Measurements from ENCODE around the gene MAD1L1. TPM values are rescaled to one million over a fixed set of nuclear protein-coding genes. Genes with fewer than 3 reads are reported as not detected.

Gene MAD1L1
- total and polyA plus RNA-seq, 2 donors (not counting 3 experiments of a cell fraction or from before 2014, with no cell fraction given), result 34.1 to 42.3 TPM

DNA sequence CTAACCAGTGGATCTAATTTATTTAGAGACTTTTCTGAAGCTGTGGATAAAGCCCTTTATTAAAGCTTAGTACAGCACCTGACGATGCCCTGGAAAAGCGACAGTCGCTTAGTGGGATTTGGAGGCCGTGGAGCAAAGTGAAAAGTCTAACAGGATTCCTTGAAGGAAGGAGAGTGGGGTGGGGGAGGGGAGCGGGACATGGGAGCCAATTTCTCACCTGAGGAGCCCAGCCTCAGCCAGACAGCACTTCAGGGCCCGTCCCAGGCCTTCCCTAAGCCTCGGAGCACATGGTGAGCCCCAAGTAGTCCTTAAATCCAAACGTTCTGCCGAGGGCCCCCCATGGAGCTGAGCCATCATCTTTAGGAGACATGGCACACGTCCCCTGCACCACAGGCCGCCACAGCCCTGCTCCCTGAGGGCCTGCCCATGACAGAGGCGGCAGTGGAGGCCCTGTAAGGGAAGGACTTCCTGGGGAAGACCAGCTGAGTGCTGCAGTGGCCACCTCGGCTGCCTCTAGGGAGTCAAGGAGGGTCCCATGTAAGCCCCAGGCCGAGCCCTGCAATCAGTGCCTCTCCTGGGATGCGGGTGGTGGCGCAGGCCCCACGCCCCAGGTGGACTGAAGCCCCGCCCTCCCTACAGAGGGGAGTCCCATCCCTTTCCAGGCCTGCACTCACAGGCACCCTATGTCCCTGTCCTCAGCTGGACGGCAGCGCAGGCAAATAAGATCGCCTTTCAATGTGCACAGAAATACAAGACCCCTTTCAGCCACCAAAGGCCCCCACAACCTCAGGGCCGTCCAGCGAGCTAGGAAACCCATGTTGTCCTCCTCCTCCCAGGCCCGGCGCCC is 187.0 kb downstream of the MAD1L1 start:
- intact Hi-C loops (cut with micrococcal nuclease), result no loop called here
- DNase-seq (ENCODE audit: low read depth, low spot score), result no peak
- BruUV-seq (replicated peaks), result no TSS peak

More for the DNA sequence above, 187.0 kb downstream of the MAD1L1 start:
- no peaks in the 10 kb centered on the region for H3K27me3 ChIP-seq (ENCODE audit: control insufficient read depth in 2 of 2, insufficient read depth in 2 of 2, low read length in 2 of 2)
- no peaks in the 10 kb centered on the region for H3K36me3 ChIP-seq (ENCODE audit: control insufficient read depth in 2 of 2, extremely low read depth in 1 of 2, insufficient read depth in 2 of 2, low read length in 2 of 2)
- no peaks in the 10 kb centered on the region for H3K9me1 ChIP-seq (replicated peaks; ENCODE audit: control insufficient read depth, extremely low read depth, insufficient read depth, low read length)
- no peak for FAIRE-seq
- TF ChIP-seq MYC (IDR thresholded peaks at IDR 0.05; ENCODE audit: low read depth, low read length) (no peak), GATA2 (IDR thresholded peaks at IDR 0.05; ENCODE audit: insufficient read depth, insufficient read length, low read depth, low read length) (no peak), EZH2 (IDR thresholded peaks at IDR 0.05; ENCODE audit: borderline replicate concordance, low read depth, low read length, severe bottlenecking) (no peak), JUN (IDR thresholded peaks at IDR 0.05; ENCODE audit: borderline replicate concordance, insufficient read depth, insufficient read length, low read depth) (no peak), POLR2A (IDR thresholded peaks at IDR 0.05; ENCODE audit: low read depth, low read length) (no peak), POLR2AphosphoS5 (IDR thresholded peaks at IDR 0.05; ENCODE audit: insufficient read depth, low read depth, low read length) (no peak), FOS (IDR thresholded peaks at IDR 0.05; ENCODE audit: borderline replicate concordance, insufficient read depth, low read length) (no peak)
- TF ChIP-seq, protein P1, sequence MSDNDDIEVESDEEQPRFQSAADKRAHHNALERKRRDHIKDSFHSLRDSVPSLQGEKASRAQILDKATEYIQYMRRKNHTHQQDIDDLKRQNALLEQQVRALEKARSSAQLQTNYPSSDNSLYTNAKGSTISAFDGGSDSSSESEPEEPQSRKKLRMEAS (IDR thresholded peaks at IDR 0.05; ENCODE audit: insufficient read depth, insufficient read length), result no peak
- TF ChIP-seq, protein P2, sequence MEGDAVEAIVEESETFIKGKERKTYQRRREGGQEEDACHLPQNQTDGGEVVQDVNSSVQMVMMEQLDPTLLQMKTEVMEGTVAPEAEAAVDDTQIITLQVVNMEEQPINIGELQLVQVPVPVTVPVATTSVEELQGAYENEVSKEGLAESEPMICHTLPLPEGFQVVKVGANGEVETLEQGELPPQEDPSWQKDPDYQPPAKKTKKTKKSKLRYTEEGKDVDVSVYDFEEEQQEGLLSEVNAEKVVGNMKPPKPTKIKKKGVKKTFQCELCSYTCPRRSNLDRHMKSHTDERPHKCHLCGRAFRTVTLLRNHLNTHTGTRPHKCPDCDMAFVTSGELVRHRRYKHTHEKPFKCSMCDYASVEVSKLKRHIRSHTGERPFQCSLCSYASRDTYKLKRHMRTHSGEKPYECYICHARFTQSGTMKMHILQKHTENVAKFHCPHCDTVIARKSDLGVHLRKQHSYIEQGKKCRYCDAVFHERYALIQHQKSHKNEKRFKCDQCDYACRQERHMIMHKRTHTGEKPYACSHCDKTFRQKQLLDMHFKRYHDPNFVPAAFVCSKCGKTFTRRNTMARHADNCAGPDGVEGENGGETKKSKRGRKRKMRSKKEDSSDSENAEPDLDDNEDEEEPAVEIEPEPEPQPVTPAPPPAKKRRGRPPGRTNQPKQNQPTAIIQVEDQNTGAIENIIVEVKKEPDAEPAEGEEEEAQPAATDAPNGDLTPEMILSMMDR (IDR thresholded peaks at IDR 0.05; ENCODE audit: extremely low read depth in 1 of 2, insufficient read depth in 1 of 2, low read depth in 1 of 2, low read length in 2 of 2), result no peak
- no peak overlapping the region for H3K27ac ChIP-seq (ENCODE audit: insufficient read depth, low read depth, low read length)
- no peak overlapping the region for H3K4me3 ChIP-seq (replicated peaks in 1 of 3; ENCODE audit: insufficient read depth in 1 of 3, low read depth in 1 of 3, low read length in 3 of 3)
- CTCF ChIA-PET, result interaction anchor here (1.1 kb wide), 1 partner anchor 11 kb away, joined by 3 read pairs; no protein-coding TSS in a partner anchor
- H3K9me3 ChIP-seq (replicated peaks; ENCODE audit: control insufficient read depth, insufficient read depth, low read length), result no peaks in the 10 kb centered on the region
- H3K4me1 ChIP-seq (ENCODE audit: control insufficient read depth, extremely low read depth, insufficient read depth, low read length), result no peaks in the 10 kb centered on the region
- H3K79me2 ChIP-seq (ENCODE audit: control insufficient read depth, insufficient read depth, low read length), result no peaks in the 10 kb centered on the region
- dilution Hi-C loops (cut with MboI; ENCODE audit: extremely low pct_ligation_motif_present, low sequenced_read_pairs), result no loop called here
- H2AFZ ChIP-seq (ENCODE audit: low read depth, low read length), result no peak overlapping the region
- H3K4me2 ChIP-seq (ENCODE audit: insufficient read depth, low read length), result no peak overlapping the region
- POLR2A ChIA-PET, result no interaction called here
- no peaks in the 10 kb centered on the region for H4K20me1 ChIP-seq (replicated peaks; ENCODE audit: control insufficient read depth, extremely low read depth, insufficient read depth, low read length)
- H3K9ac ChIP-seq (replicated peaks; ENCODE audit: extremely low read depth, insufficient read depth, low read length), result no peak overlapping the region
